CD4-positive, alpha-beta T cell treated with Interleukin-2 at 100 ng/mL for 4 hours (primary cell): ENCODE data around the gene NOS1.
"Not testable (repeated sequence)": the region's sequence is repeated elsewhere in the genome, so short reads cannot be mapped to it uniquely, and the experiment has no call there.

Experiments used
- DNase-seq: peaks from one replicate; pipeline ENCODE4 v3.0.0-alpha.2; 2020; ENCODE audit warnings: low spot score

The NOS1 gene

DNA sequence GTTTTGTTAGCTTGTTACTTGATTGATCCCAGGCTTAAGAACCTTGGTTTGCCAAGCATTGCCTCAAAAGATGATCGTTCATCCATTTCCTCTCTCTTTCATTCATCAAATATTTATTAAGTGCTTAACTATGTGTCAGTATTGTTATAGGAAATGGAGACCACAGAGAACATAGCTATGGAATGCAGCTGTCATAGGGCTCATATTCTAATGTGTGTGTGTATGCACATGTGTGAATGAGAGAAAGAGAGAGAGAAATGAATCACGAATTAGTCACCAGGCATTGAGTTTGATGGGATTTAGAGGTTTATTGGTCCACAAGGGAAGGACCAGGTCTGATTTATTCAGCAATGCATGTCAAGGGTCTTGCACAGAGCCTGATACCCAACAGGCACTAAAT lies 100.2 kb downstream of the NOS1 start:
- no peak for DNase-seq

DNA sequence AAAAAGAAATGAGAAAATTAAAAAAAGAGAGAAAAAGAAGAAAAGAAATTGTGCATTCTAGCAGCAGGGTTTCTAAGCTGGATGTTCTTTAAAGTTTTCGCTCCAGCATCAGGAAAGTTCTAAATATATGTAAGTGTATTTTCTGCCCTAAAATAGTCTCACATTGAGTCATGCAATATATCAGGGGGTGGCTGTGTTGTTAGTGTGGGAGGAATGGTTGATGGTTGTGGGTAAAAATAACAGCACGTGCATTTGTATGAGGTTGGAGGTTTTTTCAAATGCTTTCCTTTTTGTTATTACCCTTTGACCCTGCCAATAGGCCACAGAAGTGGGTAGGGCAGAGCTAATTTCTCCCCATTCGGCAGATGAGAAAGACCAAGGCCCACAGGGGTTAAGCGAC lies 106.0 kb downstream of the NOS1 start:
- DNase-seq, result no peak

DNA sequence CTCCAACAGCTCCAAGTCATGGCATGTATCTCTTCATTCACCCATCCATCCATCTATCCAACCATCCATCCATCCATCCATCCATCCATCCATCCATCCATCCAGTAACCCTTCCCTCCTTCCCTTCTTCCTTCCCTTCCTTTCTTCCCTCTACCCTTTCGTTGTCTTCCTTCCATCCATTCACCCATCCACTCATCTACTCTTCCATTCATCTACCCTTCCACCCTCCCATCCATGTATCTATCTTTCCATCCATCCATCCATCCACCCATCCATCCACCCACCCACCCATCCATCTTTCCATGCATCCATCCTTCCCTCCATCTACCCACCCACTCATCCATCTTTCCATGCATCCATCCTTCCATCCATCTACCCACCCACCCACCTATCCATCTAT lies 117.9 kb downstream of the NOS1 start:
- no peak for DNase-seq

DNA sequence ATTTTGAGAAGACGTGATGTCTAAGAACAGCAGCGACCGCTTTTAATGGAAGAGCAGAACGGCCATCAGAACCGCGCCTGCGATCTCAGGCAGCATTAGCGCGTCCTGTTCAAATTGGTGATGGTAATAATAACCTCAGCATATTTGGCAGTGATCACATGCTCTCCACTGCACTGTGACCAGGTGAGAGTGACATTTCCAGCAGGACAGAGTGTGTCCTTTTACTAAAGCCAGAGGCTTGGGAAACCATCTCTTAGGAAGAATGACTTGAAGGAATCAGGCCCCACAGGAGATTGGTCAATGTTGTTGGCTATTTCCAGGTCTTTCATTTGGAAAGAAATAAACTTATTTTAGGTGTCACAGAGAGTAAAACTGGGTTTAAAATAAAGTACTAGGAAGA lies 119.7 kb downstream of the NOS1 start:
- no peak for DNase-seq

DNA sequence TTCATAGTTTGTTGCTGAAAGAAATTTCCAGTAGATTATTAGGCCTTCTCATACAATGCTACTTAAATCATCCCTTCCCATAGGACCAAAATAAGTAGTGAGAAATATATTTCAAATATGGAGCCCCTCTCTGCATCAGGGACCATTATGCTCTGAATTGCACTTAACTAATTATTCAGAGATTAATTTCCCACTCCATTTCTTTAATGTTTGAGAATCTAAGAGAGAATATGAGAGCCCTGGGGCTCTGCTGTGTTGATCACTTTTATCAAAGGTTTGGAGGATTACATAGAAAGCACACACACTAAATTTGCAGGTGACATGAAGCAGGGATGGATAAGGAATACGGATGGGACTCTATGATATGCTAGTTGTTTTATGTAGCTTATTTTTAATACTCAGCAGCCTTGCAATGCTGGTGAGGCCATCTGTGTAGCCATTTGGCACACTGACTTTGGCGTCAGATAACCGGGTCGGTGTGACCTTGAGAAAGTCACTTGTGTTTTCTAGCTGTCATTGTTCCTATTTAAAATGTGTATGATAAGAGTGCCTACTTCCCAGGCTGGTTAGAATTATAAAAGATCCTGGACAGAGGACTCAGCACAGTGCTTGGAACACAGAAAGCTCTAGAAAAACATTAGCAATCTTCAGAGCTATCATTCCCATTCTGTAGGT lies 121.2 kb downstream of the NOS1 start:
- DNase-seq, result no peak

DNA sequence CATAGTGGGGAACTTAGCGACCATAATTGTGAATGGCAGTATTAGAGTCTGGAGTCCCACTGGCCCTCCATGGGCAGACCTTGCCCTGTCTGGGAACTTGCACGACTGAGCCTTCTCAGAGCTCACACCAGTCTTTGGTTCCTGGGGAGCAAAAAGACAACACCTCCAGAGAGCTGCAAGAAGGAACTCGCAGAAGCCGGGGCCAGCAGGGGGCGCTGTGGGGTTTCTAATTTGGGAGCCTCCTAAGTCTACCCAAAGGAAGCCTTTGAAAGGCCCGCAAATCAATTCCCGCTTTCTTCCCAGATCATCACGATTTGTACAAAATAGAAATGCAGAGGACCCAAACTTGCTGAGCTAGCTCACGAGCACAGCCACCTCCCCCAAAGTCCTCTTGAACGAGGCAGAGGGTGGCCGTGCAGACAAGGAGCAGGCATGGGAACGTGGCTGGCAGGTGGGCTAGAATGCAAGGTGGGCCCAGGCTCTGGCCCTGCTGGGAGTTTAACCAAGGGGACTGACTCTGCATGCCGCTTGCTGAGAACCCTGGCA lies 124.9 kb downstream of the NOS1 start:
- DNase-seq, result peak; percentile 49

DNA sequence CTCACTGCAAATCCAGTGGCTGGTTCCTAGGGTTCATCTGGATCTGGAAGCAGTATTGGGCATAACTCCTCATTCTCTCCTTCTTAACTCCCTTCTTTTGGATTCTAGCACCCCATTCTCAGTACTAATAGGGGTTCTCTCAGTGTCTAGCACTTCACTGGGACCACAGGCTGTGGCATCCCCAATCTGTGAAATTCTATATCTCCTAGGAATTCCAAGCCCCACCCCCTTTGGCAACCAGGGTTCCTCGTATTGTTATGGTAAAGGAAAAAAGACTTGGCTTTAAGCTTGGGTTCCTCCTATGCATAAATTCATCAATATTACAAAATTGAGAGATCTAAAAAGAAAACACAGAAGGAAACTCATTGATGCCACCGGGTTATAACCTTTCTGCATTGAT lies 126.2 kb downstream of the NOS1 start:
- no peak for DNase-seq

DNA sequence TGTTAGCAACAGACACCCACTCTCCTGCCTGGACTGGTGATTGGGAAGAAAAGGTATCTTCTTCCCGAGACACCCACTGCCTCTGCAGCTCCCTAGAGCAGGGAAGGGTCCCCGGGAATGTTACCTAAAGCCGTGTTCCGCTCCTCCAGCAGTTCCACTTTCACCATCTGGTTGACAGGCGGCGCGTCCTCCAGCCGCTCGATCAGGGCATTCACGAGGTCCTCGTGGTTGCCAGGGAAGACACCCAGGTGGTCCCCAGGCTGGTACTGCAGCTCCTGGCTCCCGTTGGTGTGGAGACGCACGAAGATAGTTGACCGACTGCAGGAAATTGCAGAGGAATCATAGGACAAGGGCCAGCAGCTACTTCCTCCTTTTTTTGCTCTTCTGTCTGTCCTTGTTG lies 127.0 kb downstream of the NOS1 start:
- DNase-seq, result no peak

DNA sequence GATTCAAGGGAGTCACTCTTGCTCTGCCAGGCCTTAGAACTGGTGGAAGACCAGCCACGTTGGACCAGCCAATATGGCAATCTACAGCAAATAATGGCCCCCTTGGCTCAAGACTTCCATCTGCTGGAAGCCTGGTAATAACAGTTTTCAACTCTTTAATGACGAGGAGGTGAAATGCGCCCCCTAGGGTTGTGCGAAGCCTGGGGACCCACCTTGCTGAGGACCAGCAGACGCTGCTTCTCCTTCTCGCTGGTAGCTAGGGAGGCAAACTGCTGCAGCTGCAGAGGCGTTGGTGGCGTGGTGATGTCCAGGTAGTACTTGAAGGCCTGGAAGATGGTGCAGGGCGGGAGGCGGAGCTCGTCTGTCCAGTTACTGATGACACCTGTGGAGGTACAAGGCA lies 129.7 kb downstream of the NOS1 start:
- no peak for DNase-seq

DNA sequence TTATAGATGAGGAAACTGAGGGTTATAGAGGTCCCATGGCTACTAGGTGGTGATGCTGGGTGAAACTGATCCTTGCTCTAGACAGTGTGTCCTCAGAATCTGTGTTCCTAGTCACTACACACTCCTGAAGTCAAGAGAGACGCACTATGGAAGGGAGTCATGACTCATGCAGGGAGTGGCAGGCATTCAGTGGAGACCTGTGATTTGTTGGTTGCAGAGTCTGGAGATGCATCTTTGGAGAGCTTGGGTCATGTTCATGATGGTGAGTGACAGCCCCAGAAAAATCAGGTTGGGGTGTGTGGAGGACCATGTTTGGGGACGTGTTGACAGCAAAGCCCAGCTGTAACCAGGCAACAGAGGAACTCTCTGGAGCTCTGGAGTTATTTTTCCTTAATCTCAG lies 133.2 kb downstream of the NOS1 start:
- no peak for DNase-seq

DNA sequence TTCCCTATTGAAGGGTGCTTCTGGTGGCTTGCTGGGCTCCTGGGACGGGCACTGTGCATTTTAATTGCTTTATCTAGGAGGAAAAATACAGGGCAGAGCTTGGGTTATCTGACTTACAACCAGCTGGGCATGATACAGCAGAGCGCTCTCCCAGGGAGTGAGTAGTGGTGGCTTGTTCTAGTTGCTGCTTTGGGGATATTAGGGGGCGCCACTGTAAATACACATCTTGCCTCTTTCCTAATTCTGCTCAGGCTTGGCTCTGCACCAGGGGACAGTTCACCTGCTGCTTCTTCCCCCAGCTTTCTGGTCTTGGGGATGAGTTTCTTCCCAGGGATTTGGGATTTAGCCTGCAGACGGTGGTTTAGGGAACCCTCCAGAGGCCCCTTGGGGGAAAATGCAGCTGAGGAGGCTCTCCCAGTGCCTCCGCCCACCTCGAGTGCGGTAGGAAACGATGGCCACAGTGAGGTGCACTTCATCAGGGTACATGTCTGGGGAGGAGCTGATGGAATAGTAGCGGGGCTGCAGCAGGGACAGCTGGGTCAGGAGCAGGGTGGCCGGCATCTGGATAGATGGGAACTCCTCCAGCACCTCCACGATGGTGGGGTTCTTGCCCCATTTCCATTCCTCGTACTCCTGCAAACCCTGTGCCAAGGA lies 134.3 kb downstream of the NOS1 start:
- no peak for DNase-seq

DNA sequence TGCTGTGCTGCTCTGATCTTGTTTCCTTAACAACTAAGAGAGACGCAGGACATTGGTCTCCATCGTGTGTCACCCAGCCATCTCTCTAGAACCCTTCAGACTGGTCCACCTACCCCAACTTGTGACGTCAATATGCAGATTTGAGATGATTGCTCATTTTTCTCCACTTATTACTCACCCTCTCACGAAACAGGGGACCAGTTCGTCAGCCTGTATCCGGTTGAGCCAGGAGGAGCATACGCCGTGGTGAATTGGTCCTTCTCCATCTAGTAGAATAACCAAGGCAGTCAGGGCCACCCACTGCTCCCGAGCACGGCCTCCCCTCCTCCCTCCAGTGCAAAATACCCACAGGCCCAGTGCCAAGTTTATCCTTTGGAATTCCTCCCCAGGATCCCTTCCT lies 134.9 kb downstream of the NOS1 start:
- DNase-seq, result no peak

DNA sequence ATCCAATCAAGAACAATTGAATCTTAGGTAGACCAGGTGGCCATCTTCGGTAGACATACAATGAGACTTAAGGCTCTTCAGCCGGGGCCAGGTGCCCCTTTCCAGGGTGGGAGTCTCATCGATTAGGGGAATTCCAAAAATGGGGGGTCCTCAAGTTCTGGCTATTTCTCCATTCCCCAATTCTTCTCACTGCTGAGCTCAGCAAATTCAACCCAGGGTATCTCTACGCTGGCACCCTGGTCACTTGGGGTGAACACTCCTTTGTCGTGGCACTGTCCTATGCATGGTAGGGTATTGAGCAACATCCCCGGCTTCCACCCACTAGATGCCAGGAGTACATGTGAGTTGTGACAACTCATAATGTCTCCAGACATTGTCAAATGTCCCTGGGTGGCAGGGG lies 136.2 kb downstream of the NOS1 start:
- no peak for DNase-seq

DNA sequence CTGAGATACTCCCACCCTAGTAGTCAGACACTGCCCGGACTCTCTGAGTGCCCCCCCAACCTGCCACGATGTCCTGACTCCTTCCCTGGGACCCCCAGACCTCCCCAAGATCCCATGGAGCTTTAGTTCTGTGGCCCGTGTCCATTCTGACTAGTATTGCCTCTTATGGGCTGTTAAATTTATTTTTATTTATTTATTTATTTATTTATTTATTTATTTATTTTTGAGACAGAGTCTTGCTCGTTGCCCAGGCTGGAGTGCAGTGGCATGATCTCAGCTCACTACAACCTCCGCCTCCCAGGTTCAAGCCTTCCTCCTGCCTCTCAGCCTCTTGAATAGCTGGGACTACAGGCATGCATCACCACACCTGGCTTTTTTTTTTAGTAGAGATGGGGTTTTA lies 140.5 kb downstream of the NOS1 start:
- DNase-seq, result not testable (repeated sequence)

DNA sequence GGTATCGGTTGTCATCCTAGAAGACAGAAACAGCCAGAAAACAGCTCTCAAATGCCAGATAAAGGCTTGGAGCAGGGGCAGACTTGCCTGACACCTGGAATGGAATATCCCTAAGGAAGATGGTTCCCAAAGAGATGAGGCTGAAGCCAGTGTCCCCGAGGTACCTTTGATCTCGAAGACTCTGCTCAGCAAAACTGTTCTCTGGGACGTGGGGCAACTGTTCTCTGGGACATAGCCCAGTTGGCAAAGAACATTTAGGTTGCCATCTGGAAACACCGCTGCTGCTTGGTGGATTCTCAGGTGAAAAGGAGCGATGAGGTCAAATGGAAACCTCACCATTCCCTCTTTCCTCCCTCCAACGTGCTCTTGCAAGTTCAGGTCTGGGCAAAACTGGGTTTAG lies 143.3 kb downstream of the NOS1 start:
- no peak for DNase-seq

DNA sequence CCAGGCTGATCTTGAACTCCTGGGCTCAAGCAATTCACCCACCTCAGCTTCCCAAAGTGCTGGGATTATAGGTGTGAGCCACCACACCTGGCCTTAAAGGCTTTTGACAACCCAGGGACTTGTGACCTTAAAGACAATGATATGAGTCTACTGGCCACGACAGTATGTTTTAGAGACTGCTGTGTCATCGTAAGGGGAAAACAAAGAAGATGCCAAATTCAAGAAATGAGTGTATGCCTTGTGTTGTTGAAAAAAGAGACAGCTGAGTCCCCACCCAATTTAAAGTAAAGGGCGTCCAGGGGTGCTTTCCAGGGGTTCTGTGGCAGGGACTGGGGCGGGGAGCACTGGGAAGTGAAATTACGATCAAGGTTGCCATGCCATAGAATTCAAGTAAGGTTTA lies 144.7 kb downstream of the NOS1 start:
- DNase-seq, result no peak

DNA sequence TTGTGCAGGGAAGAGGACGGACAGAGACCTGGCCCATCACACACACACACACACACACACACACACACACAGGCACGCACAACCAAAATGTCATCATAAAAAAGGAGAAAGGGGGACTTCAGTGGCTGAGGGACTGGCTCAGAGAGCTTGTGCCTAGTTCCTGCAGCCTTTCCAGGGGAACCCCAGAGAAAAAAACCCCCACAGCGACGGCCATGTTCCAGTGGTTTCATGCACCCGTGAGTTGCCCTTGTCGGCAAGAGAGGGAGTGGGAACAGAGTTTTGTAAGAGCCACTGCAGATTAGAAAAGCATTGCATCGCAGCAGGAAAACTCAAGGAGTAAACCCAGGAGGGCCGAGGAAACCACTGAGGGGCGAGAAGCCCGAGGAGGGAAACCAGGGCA lies 146.6 kb downstream of the NOS1 start:
- no peak for DNase-seq

DNA sequence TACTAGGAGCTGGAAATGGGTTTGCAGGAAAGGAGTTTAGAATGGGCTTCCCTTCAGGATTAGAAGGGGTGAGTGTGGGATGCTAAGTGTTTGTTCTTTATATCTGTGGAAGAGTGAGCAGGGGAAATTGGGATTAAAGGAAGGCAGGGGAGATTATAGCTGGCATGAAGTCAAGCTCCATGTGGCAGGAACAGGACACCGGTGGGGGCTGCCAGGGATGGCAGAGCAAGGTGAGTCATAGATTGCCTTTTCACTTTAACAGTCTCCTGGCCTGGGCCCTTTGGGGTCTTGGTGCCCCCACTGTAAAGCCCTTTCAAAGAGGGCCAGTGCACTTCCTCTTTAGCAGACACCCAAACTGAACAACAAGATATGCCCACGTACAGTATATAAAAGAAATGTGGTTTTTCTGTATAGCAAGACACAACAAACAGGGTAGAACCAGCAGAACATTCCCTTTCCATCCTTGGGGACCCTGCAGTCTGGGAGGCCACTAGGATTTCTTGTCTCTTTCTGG lies 148.1 kb downstream of the NOS1 start:
- DNase-seq, result no peak

DNA sequence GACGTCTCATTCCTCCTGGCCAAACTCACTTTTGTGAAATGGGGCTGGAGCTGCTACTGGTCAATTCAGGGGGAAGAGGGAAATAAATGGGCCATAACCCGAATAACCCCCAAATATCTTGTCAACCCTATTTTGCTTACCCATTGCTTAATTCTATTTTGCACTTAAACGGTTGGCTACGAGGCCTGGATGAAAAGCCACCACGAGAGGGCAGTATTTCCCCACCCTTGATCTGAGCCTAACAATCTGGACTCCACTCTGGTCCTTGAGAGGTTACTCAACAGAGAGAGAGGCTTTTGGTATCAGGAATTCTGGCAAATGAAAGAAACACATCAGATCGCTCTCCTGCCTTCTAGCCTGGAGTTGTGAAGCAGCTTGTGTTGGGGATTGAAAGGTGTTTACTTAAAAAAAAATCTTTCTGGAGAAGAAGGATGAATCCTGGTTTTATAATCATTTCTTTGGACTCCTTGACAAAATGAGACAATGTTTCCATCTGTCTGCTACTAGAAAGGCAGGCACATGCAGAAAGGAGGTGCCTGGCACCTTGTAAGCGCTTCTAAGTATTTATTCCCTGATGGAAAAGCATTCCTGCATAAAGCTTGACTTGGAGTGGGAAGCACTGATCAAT lies 148.7 kb downstream of the NOS1 start:
- DNase-seq, result peak; percentile 60

DNA sequence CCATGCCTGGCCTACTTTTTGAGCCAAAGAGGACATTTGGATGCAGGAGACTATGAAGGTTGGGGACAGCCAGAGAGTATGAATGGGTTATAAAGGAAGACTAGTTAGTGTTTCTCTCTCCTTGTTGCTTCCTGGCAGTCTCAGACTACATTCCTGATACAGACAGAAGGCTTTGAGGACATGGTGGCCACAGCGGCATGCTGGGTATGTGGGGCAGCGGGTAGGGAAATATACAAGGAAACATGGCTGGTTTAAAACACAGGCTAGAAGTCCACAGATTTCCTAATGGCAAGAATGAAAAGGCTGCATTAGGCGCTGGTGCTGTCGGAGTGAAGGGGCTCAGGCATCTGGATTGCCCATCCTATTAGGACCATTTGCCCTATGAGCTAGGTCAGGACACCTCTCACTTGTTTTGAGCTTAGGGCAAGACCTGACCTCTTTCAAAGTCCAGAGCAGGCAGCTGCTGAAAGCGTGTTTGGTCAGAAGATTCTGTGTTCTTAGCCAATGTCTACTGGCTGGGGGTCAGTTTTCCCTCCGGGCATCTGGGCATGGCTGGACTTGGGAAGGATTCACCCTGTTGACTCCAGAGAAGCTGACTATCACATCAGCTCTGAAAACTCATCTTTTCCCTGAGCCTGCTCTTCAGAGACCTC lies 151.0 kb downstream of the NOS1 start:
- DNase-seq, result no peak

DNA sequence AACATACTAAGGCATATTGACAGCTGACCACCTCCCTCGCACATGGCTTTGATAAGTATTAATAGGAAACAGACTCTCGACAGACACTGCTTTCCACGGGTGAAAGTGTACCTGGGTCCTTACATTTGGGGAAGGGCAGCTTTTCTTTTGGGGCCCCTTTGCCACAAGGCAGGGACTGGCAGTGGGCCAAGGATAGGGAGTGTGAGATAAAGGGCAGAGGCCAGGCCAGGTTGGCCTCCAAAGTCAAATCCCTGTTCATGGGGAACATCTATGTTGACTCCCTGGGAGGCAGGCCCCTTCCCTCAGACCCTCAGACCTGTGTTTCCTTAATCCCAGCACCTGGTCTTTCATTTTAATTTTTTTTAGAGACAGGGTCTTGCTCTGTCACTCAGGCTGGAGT lies 151.8 kb downstream of the NOS1 start:
- no peak for DNase-seq

DNA sequence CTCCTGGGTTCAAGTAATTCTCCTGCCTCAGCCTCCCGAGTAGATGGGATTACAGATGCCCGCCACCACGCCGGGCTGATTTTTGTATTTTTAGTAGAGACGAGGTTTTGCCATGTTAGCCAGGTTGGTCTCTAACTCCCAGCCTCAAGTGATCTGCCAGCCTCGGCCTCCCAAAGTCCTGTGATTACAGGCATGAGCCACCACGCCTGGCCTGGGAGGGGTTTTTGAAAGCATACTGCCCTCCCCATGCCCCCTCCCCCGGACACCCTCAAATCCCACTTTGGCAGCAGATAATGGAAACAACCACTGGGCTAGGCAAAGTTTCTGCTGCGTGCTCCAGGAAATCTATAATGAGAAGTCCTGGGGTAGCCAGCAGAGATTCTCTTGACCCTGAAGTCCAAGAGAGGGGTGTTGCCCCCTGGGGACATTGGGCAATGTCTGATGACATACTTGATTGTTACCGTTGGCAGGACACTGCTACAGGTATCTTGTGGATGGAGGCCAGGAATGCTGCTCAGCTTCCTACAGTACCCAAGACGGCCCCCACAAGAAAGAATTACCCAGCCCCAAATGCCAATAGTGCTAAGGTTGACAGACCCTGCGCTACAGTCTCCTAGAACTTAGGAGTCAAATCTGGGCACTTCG lies 152.5 kb downstream of the NOS1 start:
- no peak for DNase-seq
